GM21717 (cell line): ENCODE results near the gene NEK2.
A peak's percentile ranks its signal among the peaks of the same experiment; 100 is the strongest.
"Not testable (repeated sequence)": the region's sequence is repeated elsewhere in the genome, so short reads cannot be mapped to it uniquely, and the experiment has no call there.

Experiments
- ATAC-seq: cut with Tn5 transposase; IDR thresholded peaks from one replicate; pipeline ENCODE4 v1.9.1; 2021; ENCODE audit warnings: mild to moderate bottlenecking, moderate library complexity; ENCODE audit not compliant: unreplicated experiment

NEK2 gene

DNA sequence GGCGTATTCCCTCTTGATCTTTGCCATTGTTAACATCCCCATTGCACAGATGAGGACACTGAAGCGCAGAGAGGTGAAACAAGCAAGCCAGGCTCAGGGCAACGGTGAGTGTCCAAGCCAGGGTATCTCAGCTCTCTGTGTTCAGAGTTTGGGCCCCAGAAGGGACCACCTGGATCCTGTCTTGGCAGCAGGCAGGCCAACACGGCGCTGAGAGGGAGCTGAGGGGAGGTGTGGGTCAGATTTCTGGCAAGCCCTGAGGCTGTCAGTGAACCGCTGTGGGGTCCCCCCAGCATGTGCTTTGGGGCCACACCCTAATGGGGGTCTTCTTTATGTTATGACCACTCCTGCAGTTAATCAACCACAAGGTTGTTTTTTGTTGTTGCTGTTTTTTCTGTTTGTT is 23.1 kb downstream of the NEK2 start:
- ATAC-seq: no peak

GRCh38 chr1:211650904-211651303 is 24.5 kb downstream of the NEK2 start:
- no peak for ATAC-seq

DNA sequence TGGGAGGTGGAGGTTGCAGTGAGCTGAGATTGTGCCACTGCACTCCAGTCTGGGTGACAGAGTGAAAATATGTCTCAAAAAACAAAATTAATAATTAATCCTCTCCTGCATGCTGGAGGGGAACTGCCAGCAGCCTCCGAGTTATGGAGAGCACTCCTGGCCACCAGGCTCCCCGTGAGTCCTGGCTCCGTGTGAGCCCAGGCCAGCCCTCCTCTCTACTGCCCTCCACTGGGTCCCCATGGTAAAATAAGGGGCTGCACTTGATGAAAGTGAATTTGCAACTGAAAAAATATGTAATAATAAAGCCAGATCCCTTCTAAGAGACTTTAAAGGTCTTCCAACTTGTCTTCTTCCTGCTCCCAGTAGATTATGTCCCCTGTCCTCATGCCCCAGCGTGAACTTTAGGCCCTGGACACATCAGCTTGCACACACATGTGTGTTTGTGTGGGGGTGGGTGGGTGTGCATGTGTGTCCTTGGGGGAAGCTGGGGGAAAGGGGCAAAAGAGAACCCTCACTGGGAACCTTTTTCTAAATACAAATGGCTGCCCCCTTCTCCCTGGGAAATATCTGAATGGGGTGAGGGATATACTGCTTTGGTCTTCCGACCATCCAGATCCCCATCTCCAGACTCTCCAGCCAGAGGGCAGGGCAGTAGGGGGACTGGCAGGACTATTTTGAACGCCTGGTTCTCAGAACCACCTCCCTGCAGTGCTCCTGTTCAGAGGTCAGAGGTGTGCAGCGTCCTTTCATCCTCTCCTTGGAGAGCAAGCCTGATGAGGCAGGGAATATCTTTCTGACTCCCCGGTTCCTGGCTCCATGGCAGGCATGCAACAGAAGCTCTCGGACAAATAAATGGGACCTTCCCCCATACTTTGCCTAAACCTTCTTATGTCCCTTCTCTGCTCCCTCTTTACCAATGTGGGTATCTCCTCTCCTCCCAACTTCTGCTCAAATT is 26.2 kb downstream of the NEK2 start:
- ATAC-seq: peak; percentile 73

DNA sequence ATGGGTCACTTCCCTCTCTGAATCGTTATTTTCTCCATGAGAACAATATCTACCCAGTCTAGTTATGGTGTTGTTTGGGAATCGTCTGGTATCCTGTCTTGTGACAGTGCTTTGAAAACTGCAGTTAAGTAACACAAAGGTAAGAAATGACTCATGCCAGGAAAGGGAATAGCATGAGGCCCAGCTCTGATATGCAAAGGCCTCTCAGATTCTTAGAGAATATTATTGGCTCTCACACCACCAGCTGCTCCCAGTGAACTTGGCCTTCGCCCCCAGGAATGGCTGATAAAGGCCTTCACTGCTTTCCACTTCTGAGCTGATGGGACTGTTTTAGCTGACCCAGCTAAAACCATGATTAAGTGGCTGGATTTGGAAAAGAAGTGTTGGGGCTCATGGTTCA is 27.1 kb downstream of the NEK2 start:
- no peak for ATAC-seq

GRCh38 chr1:211647711-211648121 is 27.7 kb downstream of the NEK2 start:
- ATAC-seq: no peak

GRCh38 chr1:211646566-211646965 is 28.9 kb downstream of the NEK2 start:
- no peak for ATAC-seq

DNA sequence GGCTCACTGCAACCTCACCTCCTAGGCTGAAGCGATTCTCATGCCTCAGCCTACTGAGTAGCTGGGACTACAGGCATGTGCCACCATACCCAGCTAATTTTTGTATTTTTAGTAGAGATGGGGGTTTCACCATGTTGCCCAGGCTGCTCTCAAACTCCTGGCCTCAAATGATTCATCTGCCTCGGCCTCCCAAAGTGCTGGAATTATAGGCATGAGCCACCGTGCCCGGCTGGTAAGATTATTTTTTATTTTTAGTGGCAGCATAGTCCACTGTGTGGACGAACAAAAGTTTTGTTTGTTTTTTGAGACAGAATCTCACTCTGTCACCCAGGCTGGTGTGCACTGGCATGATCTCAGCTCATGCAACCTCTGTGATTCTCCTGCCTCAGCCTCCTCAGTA is 29.8 kb downstream of the NEK2 start:
- ATAC-seq: not testable (repeated sequence)

DNA sequence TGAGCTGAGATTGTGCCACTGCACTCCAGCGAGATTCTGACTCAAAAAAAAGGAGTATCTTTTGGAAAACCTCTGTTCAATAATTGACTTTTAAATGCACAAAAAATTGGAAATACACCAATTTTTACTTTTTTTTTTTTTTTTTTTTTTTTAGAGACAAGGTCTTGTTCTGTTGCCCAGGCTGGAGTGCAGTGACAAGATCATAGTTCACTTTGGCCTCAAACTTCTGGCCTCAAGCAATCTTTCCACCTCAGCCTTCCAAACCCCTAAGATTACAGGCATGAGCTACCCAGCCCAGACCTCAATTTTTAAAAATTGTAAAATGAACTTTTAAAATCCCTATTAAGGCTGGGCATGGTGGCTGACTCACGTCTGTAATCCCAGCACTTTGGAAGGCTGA is 30.8 kb downstream of the NEK2 start:
- ATAC-seq: no peak

GRCh38 chr1:211643324-211644212 is 31.9 kb downstream of the NEK2 start:
- no peak for ATAC-seq

- ATAC-seq: no peak
Observed at GRCh38 chr1:211642870-211643269, 32.6 kb downstream of the NEK2 start.

GRCh38 chr1:211641942-211642341 is 33.5 kb downstream of the NEK2 start:
- ATAC-seq: no peak

DNA sequence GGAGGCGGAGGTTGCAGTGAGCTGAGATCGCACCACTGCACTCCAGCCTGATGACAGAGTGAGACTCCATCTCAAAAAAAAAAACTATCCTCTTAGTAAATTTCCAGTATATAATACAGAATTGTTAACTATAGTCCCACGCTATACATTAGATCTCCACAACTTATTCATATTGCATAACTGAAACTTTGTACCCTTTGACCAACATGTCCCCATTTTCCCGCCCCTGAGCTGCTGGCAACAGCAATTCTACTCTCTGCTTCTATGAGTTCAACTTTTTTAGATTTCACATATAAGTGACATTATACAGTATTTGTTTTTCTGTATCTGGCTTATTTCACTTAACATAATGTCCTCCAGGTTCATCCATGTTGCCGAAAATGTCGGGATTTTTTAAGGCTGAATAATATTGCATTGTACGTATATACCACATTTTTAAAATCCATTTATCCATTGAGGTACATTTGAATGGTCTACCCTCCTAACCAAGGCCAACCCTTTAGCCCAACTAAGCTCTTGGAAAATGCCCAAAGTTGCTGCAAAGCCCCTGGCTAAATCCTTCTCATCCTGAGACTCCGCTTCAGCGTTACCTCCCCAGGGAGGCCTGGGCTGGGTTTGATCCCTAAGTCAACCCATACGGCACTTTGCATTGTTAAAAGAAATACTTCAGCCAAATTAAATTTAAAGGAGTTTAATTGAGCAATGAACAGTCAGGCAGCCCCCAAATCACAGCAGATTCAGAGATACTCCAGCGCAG is 34.2 kb downstream of the NEK2 start:
- no peak for ATAC-seq

DNA sequence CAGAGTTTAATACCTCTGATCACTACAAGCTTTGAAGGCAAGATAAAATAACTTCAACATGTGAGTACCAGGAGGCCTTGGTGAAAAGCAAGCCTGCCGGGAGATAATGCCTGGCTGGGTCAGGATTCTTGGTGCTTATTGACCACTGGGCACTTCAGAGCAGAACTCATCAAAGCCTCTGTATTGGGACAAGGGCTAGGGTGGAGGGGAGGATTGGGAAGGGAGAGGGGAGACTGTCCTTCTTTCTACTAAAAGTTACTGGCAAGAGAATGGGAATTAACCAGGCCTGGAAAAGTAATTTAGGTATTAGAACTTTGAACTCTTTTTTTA is 35.2 kb downstream of the NEK2 start:
- no peak for ATAC-seq

GRCh38 chr1:211639475-211640300 is 35.7 kb downstream of the NEK2 start:
- no peak for ATAC-seq

GRCh38 chr1:211638689-211639101 is 36.7 kb downstream of the NEK2 start:
- ATAC-seq: no peak

DNA sequence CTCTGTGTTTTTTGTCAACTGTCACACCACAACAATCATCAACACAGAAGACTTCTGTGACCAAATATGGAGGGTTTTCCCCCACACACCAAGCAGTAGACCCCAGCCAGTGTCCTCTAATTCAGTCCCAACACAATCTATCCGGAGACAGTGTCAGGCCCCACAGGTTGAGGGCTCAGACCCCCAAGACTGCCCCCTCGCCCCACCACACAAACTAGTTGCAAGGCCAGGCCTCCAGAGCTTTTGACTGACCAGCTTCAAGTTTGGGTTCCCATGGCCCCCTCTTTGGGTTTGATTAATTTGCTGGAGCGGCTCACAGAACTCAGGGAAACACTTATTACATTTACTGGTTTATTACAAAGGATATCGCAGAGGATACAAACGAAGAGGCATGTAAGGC is 37.2 kb downstream of the NEK2 start:
- ATAC-seq: no peak

- no peak for ATAC-seq
Observed at GRCh38 chr1:211637066-211637465, 38.4 kb downstream of the NEK2 start.

- ATAC-seq: not testable (repeated sequence)
Observed at GRCh38 chr1:211636575-211637029, 38.8 kb downstream of the NEK2 start.

DNA sequence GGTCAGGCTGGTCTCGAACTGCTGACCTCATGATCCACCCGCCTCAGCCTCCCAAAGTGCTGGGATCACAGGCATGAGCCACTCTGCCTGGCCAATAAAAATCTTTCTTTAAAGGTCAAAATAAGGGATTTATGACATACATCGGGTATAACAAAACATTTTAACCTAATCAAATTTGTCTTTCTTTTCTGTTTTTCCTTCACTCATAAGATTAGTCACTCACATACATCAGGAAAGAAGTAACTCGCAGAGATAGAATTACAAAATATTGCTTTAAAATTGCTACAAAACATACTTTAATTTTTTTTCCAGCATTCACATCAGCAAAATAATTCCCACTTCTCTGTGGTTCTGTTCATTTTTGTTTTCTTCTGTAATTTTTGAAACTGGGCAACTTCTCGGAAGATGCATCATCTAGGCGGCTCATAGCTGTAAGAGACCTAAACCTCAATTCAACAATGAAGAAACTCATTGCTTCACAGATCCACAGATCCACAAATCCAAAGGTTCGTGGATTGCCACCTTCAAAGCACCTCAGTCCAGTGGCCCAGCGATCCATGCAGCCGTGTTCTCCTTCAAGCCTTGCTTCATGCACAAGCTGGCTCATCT is 39.7 kb downstream of the NEK2 start:
- no peak for ATAC-seq

DNA sequence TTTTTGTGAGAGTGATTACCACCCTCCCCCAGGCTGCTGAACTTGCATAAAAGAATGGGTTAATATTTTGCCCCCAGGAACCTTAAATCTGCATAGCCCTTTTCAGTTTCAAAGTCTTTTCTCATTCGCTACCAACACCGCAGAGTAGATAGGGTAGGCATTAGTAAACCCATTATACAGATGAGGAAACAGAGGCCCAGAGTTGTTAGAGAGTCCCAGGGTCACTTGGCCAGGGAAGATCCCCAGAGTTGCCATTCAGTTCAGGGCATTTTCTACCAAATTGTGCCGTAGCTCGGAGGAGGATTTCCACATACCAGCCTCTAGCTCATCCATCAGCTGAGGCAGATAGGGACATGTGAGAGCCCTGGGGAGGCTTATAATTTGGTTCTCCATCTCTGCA is 40.5 kb downstream of the NEK2 start:
- no peak for ATAC-seq
